ENCODE measurements around the gene GPX4. TPM values are rescaled to one million over a fixed set of nuclear protein-coding genes. Genes with fewer than 3 reads are reported as not detected.
A peak's percentile ranks its signal among the peaks of the same experiment; 100 is the strongest.

Gene GPX4
- total RNA-seq, 2 donors from 2014 or later = 251 to 308 TPM

GRCh38 chr19:1093811-1094553, 9.8 kb upstream of the GPX4 start:
- Mint-ChIP-seq H3K36me3 (ENCODE audit: insufficient read depth in 2 of 2) (no peaks in the 10 kb centered on the region), H3K9me3 (no peaks in the 10 kb centered on the region), H3K27me3 (ENCODE audit: low read depth) (no peaks in the 10 kb centered on the region), H3K4me3 (peak overlapping the region; percentile 94 to 96), H3K4me1 (ENCODE audit: low read depth) (peaks cover 63% of the 10 kb centered on the region), H3K27ac (peak overlapping the region; percentile 88)
- DNase-seq (no peak), ATAC-seq (replicated peaks in 1 of 2) (no peak)

DNA sequence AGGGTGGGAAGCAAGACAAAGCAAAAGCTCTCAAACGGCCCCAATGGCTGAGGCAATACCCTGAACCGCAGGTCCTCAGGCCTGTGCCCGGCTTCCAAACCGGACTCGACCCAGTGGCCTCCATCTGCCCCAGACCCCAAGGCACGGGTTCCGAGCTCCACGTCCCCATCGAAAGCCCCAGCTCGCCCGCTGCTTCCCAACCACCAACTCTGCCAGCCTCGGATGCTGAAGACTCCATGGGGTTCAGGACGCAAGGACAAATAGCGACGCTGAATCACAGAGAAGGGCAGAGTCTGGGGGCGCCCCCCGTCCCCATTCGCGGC, 9.2 kb upstream of the GPX4 start:
- Mint-ChIP-seq H3K27me3 (ENCODE audit: low read depth) (no peaks in the 10 kb centered on the region), H3K4me3 (peak overlapping the region; percentile 94 to 96), H3K36me3 (ENCODE audit: insufficient read depth in 2 of 2) (peaks cover 2% of the 10 kb centered on the region in 2 donors), H3K27ac (peak overlapping the region; percentile 88), H3K4me1 (ENCODE audit: low read depth) (peaks cover 70% of the 10 kb centered on the region), H3K9me3 (peaks cover 0 to under 1% of the 10 kb centered on the region in 2 donors)
- no peak for DNase-seq
- ATAC-seq (replicated peaks in 1 of 2) = no peak

DNA sequence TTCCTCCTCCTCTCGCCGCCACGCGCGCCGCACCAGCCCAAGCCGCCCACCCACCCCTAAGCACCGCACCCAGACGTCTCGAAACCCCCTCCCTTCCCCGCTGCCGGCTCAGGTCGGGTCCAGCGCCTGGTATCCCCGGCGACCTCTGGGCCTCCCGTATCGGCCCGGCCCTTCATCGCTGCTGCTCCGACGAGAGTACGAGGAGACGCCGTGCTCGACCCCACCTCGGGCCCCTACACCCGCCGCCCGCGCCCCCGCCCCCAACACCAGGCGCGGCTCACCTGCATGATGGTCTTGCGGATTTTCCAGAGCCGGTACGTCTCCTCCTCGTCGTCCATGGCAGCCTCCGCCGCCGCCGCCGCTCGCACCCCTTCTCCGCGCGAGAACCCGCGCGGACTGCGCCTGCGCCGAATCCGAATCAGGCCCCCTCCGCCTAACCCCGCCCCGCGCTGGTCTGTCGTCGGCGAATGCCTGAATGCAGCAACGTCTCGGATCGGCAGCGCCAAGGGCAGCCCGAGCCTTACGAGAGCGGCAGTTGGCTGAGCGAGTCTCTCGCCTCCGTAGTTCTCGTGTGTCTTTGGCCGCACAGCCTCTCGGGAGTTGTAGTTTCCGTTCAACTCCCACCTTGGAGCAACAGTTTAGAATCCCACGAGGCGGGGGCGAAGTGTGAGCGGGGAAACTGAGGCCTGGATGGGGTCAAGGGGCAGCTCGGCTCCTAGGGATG, 8.7 kb upstream of the GPX4 start, which contains the start of gene POLR2E:
TSS of gene POLR2E (minus strand) at position 398 of the 724 bp plus-strand sequence. CDS start at position 338, 60 bp downstream.
- peaks cover 75% of the 10 kb centered on the region for H3K4me1 Mint-ChIP-seq (ENCODE audit: low read depth)
- ATAC-seq (replicated peaks in 1 of 2) (peak; percentile 82 to 88), DNase-seq (peak; percentile 97 to 99)
- H3K9me3 Mint-ChIP-seq = peaks cover 3% of the 10 kb centered on the region in 2 donors
- H3K27me3 Mint-ChIP-seq (ENCODE audit: low read depth) = no peaks in the 10 kb centered on the region
- H3K27ac Mint-ChIP-seq = peak within 1 kb of the TSS; percentile 88
- peak within 1 kb of the TSS; percentile 94 to 96 for H3K4me3 Mint-ChIP-seq
- H3K36me3 Mint-ChIP-seq (ENCODE audit: insufficient read depth in 2 of 2) = peaks cover 5 to 6% of the 10 kb centered on the region in 2 donors

- no peak overlapping the region for H3K27ac Mint-ChIP-seq
- H3K4me1 Mint-ChIP-seq (ENCODE audit: low read depth) = peaks cover 89% of the 10 kb centered on the region
- peaks cover 3% of the 10 kb centered on the region in 2 donors for H3K9me3 Mint-ChIP-seq
- no peak for DNase-seq
- no peak overlapping the region for H3K4me3 Mint-ChIP-seq
- ATAC-seq (replicated peaks in 1 of 2) = no peak
- H3K27me3 Mint-ChIP-seq (ENCODE audit: low read depth) = no peaks in the 10 kb centered on the region
- H3K36me3 Mint-ChIP-seq (ENCODE audit: insufficient read depth in 2 of 2) = peaks cover 5 to 8% of the 10 kb centered on the region in 2 donors
These were observed 6.0 kb upstream of the GPX4 start for GRCh38 chr19:1097810-1098176.

- Mint-ChIP-seq H3K36me3 (ENCODE audit: insufficient read depth in 2 of 2) (peaks cover 5 to 8% of the 10 kb centered on the region in 2 donors), H3K4me3 (peak overlapping the region in 1 of 2 donors; percentile 29), H3K4me1 (ENCODE audit: low read depth) (peaks cover 89% of the 10 kb centered on the region), H3K27ac (peak overlapping the region; percentile 84), H3K9me3 (peaks cover 3% of the 10 kb centered on the region in 2 donors), H3K27me3 (ENCODE audit: low read depth) (no peaks in the 10 kb centered on the region)
- ATAC-seq (replicated peaks in 1 of 2) (no peak), DNase-seq (no peak)
These were observed 5.4 kb upstream of the GPX4 start for GRCh38 chr19:1098177-1099051.

GRCh38 chr19:1101337-1101698, 2.5 kb upstream of the GPX4 start:
- ATAC-seq (replicated peaks in 1 of 2) (no peak), DNase-seq (no peak)
- H3K27me3 Mint-ChIP-seq (ENCODE audit: low read depth) = no peaks in the 10 kb centered on the region
- peaks cover 5 to 10% of the 10 kb centered on the region in 2 donors for H3K36me3 Mint-ChIP-seq (ENCODE audit: insufficient read depth in 2 of 2)
- H3K9me3 Mint-ChIP-seq = peaks cover 3% of the 10 kb centered on the region in 2 donors
- peaks cover 65% of the 10 kb centered on the region for H3K4me1 Mint-ChIP-seq (ENCODE audit: low read depth)
- H3K4me3 Mint-ChIP-seq = peak overlapping the region; percentile 54 to 84
- H3K27ac Mint-ChIP-seq = peak overlapping the region; percentile 79

GRCh38 chr19:1102407-1103131, 1.2 kb upstream of the GPX4 start:
- H3K27ac Mint-ChIP-seq = peak overlapping the region; percentile 94
- ATAC-seq (replicated peaks in 1 of 2) = peak; percentile 53 to 60
- H3K4me1 Mint-ChIP-seq (ENCODE audit: low read depth) = peaks cover 58% of the 10 kb centered on the region
- peak; percentile 86 to 89 for DNase-seq
- peaks cover 5 to 10% of the 10 kb centered on the region in 2 donors for H3K36me3 Mint-ChIP-seq (ENCODE audit: insufficient read depth in 2 of 2)
- no peaks in the 10 kb centered on the region for H3K27me3 Mint-ChIP-seq (ENCODE audit: low read depth)
- peaks cover 3% of the 10 kb centered on the region in 2 donors for H3K9me3 Mint-ChIP-seq
- peak overlapping the region; percentile 84 to 85 for H3K4me3 Mint-ChIP-seq

GRCh38 chr19:1103132-1103707, 574 bp upstream of the GPX4 start:
- Mint-ChIP-seq H3K4me1 (ENCODE audit: low read depth) (peaks cover 52% of the 10 kb centered on the region), H3K4me3 (peak overlapping the region; percentile 84 to 85), H3K27me3 (ENCODE audit: low read depth) (no peaks in the 10 kb centered on the region), H3K9me3 (peaks cover 3% of the 10 kb centered on the region in 2 donors), H3K27ac (peak overlapping the region; percentile 94), H3K36me3 (ENCODE audit: insufficient read depth in 2 of 2) (peaks cover 5 to 10% of the 10 kb centered on the region in 2 donors)
- DNase-seq (no peak), ATAC-seq (replicated peaks in 1 of 2) (no peak)

DNA sequence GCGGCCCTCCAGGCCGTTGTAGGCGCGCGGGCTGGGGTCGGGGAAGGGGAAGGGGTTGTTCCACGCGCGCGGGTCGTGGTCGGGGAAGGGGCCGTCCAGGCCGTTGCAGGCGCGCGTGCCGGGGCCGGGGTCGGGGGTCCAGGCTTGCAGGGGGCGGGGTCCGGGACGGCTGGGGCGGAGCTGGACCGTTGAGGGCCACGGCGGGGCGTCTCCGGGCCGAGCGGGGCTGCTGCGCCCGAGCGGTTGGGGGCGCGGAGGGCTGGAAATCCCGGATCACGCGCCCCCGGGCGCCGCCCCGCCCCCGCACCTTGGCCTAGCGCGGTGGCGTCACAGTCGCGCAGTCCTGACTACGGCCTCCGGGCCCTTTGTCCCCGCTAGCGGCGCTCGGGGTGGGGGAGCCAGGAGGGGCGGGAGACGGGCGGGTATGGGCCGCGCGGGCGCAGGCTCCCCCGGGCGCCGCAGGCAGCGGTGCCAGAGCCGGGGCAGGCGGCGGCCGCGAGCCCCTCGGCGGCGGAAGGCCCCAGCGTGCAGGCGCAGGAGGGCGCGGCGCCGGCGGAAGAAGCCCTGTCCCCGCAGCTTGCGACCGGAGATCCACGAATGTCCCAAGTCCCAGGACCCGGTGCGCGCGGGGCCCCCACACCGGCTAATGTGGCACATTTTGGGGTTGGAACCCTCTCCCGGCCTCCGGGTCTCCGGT, 665 bp downstream of the GPX4 start:
- Mint-ChIP-seq H3K9me3 (peaks cover 3% of the 10 kb centered on the region in 2 donors), H3K27me3 (ENCODE audit: low read depth) (no peaks in the 10 kb centered on the region), H3K36me3 (ENCODE audit: insufficient read depth in 2 of 2) (peaks cover 4 to 9% of the 10 kb centered on the region in 2 donors), H3K4me1 (ENCODE audit: low read depth) (peaks cover 40% of the 10 kb centered on the region), H3K4me3 (peak overlapping the region; percentile 76 to 77), H3K27ac (no peak overlapping the region)
- ATAC-seq (replicated peaks in 1 of 2) (peak; percentile 32 to 37), DNase-seq (peak; percentile 82 to 86)

DNA sequence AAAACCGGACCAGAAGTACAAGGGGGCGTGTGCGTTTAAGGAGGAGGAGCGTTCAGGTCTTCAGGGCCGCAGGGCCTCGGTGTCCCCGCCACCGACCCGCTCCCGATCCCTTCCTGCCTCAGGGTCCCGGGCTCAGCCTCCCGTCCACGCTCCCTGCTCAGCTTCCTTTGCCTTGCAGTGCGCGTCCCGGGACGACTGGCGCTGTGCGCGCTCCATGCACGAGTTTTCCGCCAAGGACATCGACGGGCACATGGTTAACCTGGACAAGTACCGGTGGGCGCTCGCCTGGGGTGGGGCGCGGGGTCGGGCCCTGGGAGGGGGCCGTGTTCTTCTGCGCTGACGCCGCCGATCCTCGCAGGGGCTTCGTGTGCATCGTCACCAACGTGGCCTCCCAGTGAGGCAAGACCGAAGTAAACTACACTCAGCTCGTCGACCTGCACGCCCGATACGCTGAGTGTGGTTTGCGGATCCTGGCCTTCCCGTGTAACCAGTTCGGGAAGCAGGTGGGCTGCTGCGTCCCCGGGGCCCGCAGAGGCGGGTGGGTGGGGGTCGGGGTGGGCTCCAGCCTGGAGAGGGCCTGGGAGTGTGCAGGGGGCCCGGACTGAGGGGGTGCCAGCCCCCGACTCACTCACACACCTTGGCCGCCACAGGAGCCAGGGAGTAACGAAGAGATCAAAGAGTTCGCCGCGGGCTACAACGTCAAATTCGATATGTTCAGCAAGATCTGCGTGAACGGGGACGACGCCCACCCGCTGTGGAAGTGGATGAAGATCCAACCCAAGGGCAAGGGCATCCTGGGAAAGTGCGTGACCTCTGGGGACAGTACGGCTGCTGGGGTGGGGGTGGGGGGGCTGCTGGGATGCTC, 1.4 kb downstream of the GPX4 start:
- Mint-ChIP-seq H3K9me3 (no peaks in the 10 kb centered on the region), H3K4me3 (peak overlapping the region; percentile 76 to 77), H3K27ac (no peak overlapping the region), H3K4me1 (ENCODE audit: low read depth) (peaks cover 32% of the 10 kb centered on the region), H3K36me3 (ENCODE audit: insufficient read depth in 2 of 2) (peaks cover 0 to 4% of the 10 kb centered on the region in 2 donors), H3K27me3 (ENCODE audit: low read depth) (no peaks in the 10 kb centered on the region)
- DNase-seq (no peak), ATAC-seq (replicated peaks in 1 of 2) (no peak)
